GM19351 (cell line): Measurements from ENCODE around the gene SOS2.
"Not testable (repeated sequence)": the region's sequence is repeated elsewhere in the genome, so short reads cannot be mapped to it uniquely, and the experiment has no call there.

ENCODE experiments used
- ATAC-seq: cut with Tn5 transposase; IDR thresholded peaks from one replicate; pipeline ENCODE4 v1.9.1; 2021; ENCODE audit warnings: mild to moderate bottlenecking, moderate library complexity; ENCODE audit not compliant: unreplicated experiment

SOS2 gene

GRCh38 chr14:50228313-50228712, 3.1 kb downstream of the SOS2 start:
- no peak for ATAC-seq

DNA sequence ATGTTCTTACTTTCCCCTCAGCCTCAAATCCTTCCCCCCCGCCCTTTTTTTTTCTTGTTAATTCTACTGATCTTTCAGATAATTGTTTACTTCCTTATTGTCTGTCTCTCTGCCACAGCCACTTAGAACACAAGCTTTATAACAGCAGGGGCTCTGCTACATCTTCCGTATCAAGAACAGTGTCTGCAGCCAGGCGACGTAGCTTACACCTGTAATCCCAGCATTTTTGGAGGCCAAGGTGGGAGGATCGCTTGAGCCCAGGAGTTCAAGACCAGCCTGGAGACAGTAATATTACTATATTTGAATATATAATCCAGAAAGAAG, 5.4 kb downstream of the SOS2 start:
- ATAC-seq, result no peak

GRCh38 chr14:50225067-50225973, 6.1 kb downstream of the SOS2 start:
- ATAC-seq, result no peak

DNA sequence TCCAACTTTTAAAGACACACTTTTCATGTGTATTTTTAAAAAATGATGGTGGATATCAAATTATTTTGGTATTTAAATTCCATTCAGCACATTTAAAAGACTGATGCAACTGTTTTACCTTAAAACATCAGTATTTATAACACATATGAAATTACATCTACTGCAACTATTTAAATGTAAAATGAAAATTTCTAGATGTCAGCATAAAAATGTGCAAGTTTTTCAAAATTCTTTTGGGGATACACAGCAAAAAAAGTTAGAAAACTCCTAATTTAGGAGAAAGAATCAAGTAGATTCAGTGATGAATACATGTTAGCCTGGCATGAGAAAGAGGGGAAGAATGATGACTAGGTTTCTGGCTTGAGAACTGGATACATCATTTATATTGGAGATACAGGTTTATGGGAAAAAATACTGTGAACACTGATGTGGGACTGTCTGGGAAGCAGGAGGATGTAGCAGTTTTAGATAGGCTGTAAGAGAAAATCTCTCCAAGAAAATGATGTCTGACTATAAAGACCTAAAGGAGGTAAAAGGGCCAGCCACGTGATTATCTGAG, 9.2 kb downstream of the SOS2 start:
- no peak for ATAC-seq

DNA sequence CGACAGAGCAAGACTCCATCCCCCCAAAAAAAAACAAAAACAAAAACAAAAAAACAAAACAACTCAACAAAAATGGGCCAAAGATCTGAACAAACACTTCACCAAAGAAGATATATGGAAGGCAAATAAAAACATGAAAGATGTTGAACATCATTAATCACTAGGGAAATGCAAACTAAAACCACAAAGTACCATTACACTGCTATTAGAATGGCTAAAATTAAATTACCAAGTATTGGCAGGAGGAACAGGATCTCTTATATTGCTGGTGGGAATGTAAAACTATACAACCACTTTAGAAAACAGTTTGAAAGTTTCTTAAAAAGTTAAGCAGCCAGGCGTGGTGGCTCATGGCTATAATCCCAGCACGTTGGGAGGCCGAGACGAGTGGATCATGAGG, 12.9 kb downstream of the SOS2 start:
- no peak for ATAC-seq

DNA sequence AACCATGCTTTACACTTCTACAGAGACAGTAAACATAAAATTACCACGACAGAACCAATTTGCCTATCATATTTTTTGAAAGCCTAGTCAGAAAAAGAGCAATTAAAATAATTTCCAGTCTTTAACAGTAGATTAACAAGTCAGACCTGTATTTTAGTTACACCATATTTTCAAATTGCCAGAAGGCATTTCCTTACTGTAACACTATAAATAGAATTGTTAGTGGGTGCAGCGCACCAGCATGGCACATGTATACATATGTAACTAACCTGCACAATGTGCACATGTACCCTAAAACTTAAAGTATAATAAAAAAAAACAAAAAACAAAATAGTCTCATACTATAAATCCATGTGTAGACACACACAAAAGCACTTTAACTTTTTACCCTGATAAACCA, 16.0 kb downstream of the SOS2 start:
- no peak for ATAC-seq

GRCh38 chr14:50213795-50214194, 17.6 kb downstream of the SOS2 start:
- ATAC-seq, result no peak

GRCh38 chr14:50212726-50213125, 18.7 kb downstream of the SOS2 start:
- ATAC-seq, result no peak

DNA sequence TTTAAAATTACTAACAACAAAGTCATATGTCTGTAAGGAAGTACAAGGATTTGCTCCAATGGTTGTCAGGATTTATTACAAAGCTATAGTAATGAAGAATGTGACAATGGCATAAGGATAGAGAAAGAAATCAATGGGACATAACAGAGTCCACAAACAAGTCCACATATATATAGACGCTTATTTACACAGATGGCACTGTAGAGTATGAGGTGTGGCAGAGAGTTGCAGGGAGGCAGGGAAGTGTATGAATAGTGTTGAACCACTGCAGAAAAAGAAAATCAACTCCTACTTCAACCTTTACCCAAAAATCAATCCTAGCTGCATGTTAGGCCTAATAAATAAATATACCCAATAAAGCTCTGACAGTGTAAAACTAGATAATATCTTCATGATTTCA, 21.3 kb downstream of the SOS2 start:
- ATAC-seq, result no peak

GRCh38 chr14:50198499-50198898, 32.9 kb downstream of the SOS2 start:
- no peak for ATAC-seq

- ATAC-seq, result no peak
These were observed 39.9 kb downstream of the SOS2 start for GRCh38 chr14:50191499-50191898.

DNA sequence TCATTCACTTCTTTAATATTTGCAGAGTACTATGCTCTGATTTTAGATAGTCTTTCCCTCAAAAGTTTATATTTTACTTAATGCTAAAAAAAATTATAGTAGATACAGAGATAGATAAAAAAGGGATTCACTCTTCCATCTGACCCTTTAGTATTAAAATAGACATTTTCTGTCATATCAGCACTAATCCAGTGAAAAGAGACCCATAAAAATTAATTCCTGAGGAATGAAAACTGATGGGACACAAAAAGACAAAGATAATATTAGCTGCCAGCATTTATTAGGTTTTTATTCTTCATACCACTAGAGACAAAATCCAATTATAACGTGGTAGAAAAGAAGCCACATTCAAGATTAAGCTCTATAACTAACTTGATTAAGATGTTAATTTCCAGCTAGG, 45.3 kb downstream of the SOS2 start:
- ATAC-seq, result no peak

DNA sequence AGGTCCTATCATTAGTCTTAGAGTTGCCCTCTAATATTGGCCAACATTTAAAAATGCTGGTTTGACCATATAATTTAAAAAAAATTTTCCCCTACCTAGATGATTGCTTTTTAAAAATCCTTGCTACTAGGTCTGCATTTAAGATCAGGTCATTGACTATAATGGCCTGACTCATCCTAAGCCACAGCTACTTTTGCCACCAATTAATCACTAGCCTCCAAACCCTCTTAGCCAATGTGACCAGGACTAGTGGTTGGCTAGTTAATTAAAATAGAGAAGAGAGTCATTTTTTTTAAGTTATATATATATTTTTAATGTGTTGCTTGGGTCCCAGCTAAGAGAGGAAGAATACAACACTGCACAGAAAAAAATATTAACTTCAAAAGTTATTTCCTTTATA, 57.5 kb downstream of the SOS2 start:
- ATAC-seq, result no peak

GRCh38 chr14:50171895-50172294, 59.5 kb downstream of the SOS2 start:
- ATAC-seq, result no peak

DNA sequence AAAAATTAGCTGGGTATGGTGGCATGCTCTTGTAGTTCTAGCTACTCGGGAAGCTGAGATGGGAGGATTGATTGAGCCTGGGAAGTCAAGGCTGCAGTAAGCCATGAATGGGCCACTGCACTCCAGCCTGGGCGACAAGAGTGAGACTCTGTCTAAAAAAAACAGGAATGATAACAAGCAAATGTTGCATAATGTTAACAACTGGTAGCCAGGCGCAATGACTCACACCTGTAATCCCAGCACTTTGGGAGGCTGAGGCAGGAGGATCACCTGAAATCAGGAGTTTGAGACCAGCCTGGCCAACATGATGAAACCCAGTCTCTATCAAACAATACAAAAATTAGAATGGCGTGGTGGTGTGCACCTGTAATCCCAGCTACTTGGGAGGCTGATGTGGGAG, 64.0 kb downstream of the SOS2 start:
- ATAC-seq, result not testable (repeated sequence)

- ATAC-seq, result no peak
These were observed 75.3 kb downstream of the SOS2 start for GRCh38 chr14:50156111-50156510.

- ATAC-seq, result no peak
These were observed 82.6 kb downstream of the SOS2 start for GRCh38 chr14:50148799-50149198.

DNA sequence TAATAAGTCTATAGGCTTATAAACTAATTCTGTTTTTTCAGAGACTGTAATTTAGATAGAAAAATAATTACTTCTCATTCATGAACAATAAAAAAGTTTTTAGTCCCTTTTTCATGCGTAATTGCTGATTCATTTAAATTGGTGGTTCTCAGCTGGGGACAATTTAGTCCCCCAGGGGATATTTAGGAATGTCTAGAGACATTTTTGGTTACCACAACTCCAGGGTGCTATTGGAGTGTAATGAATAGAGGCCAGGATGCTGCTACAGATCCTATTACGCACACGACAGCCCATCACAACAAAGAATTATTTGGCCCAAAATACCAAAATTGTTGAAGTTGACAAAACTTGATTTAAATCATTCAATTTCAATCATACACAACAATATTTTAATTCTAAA, 92.2 kb downstream of the SOS2 start:
- no peak for ATAC-seq

DNA sequence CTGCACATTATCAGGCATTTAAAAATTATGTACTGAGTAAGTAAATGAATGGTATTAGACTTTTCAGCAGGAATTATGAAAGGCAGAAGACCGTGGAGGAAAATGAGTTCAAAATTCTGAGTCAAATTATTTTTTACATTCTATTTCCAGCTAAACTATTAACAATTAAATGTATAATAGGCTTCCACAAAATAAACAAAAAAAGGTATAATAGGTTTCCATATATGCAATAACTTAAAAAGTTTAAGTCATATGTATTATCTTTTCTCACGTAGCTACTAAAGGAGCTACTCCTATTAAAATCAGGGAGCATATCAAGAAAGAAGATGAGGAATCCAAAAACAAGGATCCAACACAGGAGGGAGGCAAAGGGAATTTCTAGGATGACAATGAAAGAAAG, 103.6 kb downstream of the SOS2 start:
- ATAC-seq, result no peak

- ATAC-seq, result no peak
These were observed 108.3 kb downstream of the SOS2 start for GRCh38 chr14:50123062-50123461.

DNA sequence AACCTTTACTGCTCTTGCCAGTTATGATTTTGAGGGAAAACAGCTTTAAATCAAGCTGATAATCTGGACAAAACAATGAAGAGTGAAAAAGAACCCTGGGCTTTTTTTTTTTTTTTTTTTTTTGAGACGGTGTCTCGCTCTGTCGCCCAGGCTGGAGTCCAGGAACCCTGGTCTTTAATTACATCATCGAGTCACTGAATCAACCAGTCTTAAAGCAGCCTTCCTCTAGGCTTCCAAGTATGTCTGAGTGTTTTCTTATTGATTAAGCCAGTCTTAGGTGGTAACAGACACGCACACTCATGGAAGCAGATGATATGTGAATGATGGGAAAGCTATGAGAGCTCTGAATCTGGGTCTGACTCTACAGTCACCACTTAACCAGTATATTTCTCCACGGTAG, 109.1 kb downstream of the SOS2 start:
- no peak for ATAC-seq

- ATAC-seq, result no peak
These were observed 109.9 kb downstream of the SOS2 start for GRCh38 chr14:50121486-50121885.

- ATAC-seq, result no peak
These were observed 113.9 kb downstream of the SOS2 start for GRCh38 chr14:50117456-50117855.
